ENCODE data around the gene DNAJC15. TPM values are rescaled to one million over a fixed set of nuclear protein-coding genes. Genes with fewer than 3 reads are reported as not detected.
"Not testable (repeated sequence)": the region's sequence is repeated elsewhere in the genome, so short reads cannot be mapped to it uniquely, and the experiment has no call there.

The DNAJC15 gene
- total RNA-seq, 1 experiment from 2014 or later = 2.4 TPM

DNA sequence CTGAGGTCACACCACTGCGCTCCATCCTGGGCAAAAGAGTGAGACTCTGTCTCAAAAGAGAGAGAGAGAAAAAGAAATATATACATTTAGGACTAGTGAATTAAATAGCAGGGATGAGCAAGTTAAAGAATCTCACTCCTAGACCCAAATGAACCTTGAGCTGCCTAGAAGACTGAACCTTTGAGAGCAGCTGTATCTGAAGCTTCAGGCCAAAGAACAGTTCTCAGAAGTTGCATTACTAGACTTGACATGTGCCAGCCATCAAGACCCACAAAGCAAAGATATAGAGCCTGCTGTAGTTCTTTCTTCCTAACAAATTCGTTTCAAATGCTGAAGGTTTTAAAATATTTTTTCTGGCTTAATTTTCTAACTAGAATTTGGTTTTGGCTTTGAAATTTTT lies 16.6 kb downstream of the DNAJC15 start:
- no TSS peak for BruUV-seq (replicated peaks)
- CTCF ChIA-PET = no interaction called here

DNA sequence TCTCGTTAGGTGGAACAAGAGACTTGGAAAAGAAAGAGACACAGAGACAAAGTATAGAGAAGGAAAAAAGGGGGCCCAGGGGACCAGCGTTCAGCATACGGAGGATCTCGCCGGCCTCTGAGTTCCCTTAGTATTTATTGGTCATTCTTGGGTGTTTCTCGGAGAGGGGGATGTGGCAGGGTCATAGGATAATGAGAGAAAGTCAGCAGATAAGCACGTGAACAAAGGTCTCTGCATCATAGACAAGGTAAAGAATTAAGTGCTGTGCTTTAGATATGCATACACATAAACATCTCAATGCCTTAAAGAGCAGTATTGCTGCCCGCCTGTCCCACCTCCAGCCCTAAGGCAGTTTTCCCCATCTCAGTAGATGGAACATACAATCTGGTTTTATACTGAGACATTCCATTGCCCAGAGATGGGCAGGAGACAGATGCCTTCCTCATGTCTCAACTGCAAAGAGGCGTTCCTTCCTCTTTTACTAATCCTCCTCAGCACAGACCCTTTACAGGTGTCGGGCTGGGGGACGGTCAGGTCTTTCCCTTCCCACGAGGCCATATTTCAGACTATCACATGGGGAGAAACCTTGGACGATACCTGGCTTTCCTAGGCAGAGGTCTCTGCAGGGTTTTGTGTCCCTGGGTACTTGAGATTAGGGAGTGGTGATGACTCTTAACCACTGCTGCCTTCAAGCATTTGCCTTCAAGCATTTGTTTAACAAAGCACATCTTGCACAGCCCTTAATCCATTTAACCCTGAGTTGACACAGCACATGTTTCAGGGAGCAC lies 17.4 kb downstream of the DNAJC15 start:
- CTCF ChIA-PET = not testable (repeated sequence)

More for the DNA sequence above, 16.6 kb downstream of the DNAJC15 start:
- no peaks in the 10 kb centered on the region for H3K4me1 ChIP-seq (ENCODE audit: insufficient read depth, low read length, poor library complexity, severe bottlenecking)
- TF ChIP-seq, protein P1, sequence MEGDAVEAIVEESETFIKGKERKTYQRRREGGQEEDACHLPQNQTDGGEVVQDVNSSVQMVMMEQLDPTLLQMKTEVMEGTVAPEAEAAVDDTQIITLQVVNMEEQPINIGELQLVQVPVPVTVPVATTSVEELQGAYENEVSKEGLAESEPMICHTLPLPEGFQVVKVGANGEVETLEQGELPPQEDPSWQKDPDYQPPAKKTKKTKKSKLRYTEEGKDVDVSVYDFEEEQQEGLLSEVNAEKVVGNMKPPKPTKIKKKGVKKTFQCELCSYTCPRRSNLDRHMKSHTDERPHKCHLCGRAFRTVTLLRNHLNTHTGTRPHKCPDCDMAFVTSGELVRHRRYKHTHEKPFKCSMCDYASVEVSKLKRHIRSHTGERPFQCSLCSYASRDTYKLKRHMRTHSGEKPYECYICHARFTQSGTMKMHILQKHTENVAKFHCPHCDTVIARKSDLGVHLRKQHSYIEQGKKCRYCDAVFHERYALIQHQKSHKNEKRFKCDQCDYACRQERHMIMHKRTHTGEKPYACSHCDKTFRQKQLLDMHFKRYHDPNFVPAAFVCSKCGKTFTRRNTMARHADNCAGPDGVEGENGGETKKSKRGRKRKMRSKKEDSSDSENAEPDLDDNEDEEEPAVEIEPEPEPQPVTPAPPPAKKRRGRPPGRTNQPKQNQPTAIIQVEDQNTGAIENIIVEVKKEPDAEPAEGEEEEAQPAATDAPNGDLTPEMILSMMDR (conservative IDR thresholded peaks at IDR 0.05; ENCODE audit: low read depth, low read length) = no peak
- no peak for TF ChIP-seq EZH2 (IDR thresholded peaks at IDR 0.05; ENCODE audit: borderline replicate concordance, low read depth, low read length, poor library complexity, severe bottlenecking)
- intact Hi-C loops (cut with micrococcal nuclease; ENCODE audit: unreplicated experiment) = no loop called here
- H3K27ac ChIP-seq (ENCODE audit: low read depth, low read length, poor library complexity, severe bottlenecking) = no peak overlapping the region
- POLR2A ChIA-PET (ENCODE audit: low non-redundant PET) = no interaction called here
- no peaks in the 10 kb centered on the region for H3K9me3 ChIP-seq (ENCODE audit: low read depth, low read length, poor library complexity, severe bottlenecking)
- no peaks in the 10 kb centered on the region for H3K36me3 ChIP-seq (ENCODE audit: insufficient read depth, low read length, poor library complexity, severe bottlenecking)
- no peak overlapping the region for H3K4me3 ChIP-seq (ENCODE audit: low read depth, low read length, poor library complexity, severe bottlenecking)
- no peak for DNase-seq (ENCODE audit: low spot score)
- no peaks in the 10 kb centered on the region for H3K27me3 ChIP-seq (replicated peaks; ENCODE audit: insufficient read depth, low read depth, low read length, poor library complexity)

DNA sequence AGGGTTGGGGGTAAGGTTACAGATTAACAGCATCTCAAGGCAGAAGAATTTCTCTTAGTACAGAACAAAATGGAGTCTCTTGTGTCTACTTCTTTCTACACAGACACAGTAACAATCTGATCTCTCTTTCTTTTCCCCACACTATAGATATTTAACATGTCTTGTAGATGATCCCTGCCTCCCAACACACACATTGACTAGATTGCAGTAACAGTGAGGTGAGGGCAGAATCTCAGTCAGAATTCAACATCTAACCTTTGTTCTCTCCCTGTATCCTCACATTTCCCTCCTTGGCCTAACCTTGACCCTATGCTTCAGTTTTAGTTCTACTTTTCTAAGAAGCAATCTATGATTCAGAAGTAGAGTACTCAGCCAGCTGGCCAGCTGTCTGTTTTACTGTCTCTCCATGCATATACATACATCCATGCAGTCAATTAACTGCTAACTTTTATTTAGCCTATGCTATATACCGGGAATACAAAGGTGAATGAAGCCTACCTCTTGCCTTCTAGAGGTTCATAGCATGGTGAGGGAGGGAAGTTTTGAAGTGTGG lies 18.1 kb downstream of the DNAJC15 start:
- CTCF ChIA-PET = no interaction called here
- H3K27me3 ChIP-seq (replicated peaks; ENCODE audit: insufficient read depth, low read depth, low read length, poor library complexity) = no peaks in the 10 kb centered on the region
- DNase-seq (ENCODE audit: low spot score) = no peak

More for the DNA sequence above, 17.4 kb downstream of the DNAJC15 start:
- intact Hi-C loops (cut with micrococcal nuclease; ENCODE audit: unreplicated experiment); H3K4me1 ChIP-seq (ENCODE audit: insufficient read depth, low read length, poor library complexity, severe bottlenecking); H3K4me3 ChIP-seq (ENCODE audit: low read depth, low read length, poor library complexity, severe bottlenecking); H3K9me3 ChIP-seq (ENCODE audit: low read depth, low read length, poor library complexity, severe bottlenecking); POLR2A ChIA-PET (ENCODE audit: low non-redundant PET); DNase-seq (ENCODE audit: low spot score); H3K36me3 ChIP-seq (ENCODE audit: insufficient read depth, low read length, poor library complexity, severe bottlenecking); H3K27me3 ChIP-seq (replicated peaks; ENCODE audit: insufficient read depth, low read depth, low read length, poor library complexity); H3K27ac ChIP-seq (ENCODE audit: low read depth, low read length, poor library complexity, severe bottlenecking); BruUV-seq (replicated peaks): not testable (repeated sequence)

More for the DNA sequence above, 18.1 kb downstream of the DNAJC15 start:
- Histone ChIP-seq H3K36me3 (ENCODE audit: insufficient read depth, low read length, poor library complexity, severe bottlenecking) (no peaks in the 10 kb centered on the region), H3K4me3 (ENCODE audit: low read depth, low read length, poor library complexity, severe bottlenecking) (no peak overlapping the region), H3K9me3 (ENCODE audit: low read depth, low read length, poor library complexity, severe bottlenecking) (no peaks in the 10 kb centered on the region), H3K4me1 (ENCODE audit: insufficient read depth, low read length, poor library complexity, severe bottlenecking) (no peaks in the 10 kb centered on the region), H3K27ac (ENCODE audit: low read depth, low read length, poor library complexity, severe bottlenecking) (no peak overlapping the region)
- no TSS peak for BruUV-seq (replicated peaks)
- no peak for TF ChIP-seq EZH2 (IDR thresholded peaks at IDR 0.05; ENCODE audit: borderline replicate concordance, low read depth, low read length, poor library complexity, severe bottlenecking)
- TF ChIP-seq, protein P1 (conservative IDR thresholded peaks at IDR 0.05; ENCODE audit: low read depth, low read length) = no peak
- POLR2A ChIA-PET (ENCODE audit: low non-redundant PET) = no interaction called here
- intact Hi-C loops (cut with micrococcal nuclease; ENCODE audit: unreplicated experiment) = no loop called here

Measured in A673 (cell line).